Stimulated activated CD4-positive, alpha-beta T cell treated with anti-CD3 and anti-CD28 coated beads, Interleukin-1b, Interleukin-23, amount 100 ng/mL, for 4 hours (primary cell): ENCODE data around the gene DOCK3.
A peak's percentile ranks its signal among the peaks of the same experiment; 100 is the strongest.
"Not testable (repeated sequence)": the region's sequence is repeated elsewhere in the genome, so short reads cannot be mapped to it uniquely, and the experiment has no call there.

ENCODE experiments used
- DNase-seq, 2 donors: peaks; one replicate each; pipeline ENCODE4 v3.0.0-alpha.2; 2020; ENCODE audit warnings: low read depth in 2 of 2

Gene DOCK3

DNA sequence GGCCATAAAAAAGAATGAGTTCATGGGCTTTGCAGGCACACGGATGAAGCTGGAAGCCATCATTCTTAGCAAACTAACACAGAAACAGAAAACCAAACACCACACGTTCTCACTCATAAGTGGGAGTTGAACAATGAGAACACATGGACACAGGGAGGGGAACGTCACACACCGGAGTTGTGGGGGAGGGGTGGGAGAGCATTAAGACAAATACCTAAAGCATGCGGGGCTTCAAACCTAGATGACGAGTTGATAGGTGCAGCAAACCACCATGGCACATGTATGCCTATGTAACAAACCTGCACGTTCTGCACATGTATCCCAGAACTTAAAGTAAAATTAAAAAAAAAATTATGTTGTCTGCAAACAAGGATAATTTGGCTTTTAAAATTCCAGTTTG, 200.1 kb downstream of the DOCK3 start:
- not testable (repeated sequence) for DNase-seq

- DNase-seq: no peak
Measured at GRCh38 chr3:50876947-50877346, 202.2 kb downstream of the DOCK3 start.

- not testable (repeated sequence) for DNase-seq
Measured at GRCh38 chr3:50882733-50883132, 208.0 kb downstream of the DOCK3 start.

- DNase-seq: no peak
Measured at GRCh38 chr3:50883755-50884154, 209.0 kb downstream of the DOCK3 start.

DNA sequence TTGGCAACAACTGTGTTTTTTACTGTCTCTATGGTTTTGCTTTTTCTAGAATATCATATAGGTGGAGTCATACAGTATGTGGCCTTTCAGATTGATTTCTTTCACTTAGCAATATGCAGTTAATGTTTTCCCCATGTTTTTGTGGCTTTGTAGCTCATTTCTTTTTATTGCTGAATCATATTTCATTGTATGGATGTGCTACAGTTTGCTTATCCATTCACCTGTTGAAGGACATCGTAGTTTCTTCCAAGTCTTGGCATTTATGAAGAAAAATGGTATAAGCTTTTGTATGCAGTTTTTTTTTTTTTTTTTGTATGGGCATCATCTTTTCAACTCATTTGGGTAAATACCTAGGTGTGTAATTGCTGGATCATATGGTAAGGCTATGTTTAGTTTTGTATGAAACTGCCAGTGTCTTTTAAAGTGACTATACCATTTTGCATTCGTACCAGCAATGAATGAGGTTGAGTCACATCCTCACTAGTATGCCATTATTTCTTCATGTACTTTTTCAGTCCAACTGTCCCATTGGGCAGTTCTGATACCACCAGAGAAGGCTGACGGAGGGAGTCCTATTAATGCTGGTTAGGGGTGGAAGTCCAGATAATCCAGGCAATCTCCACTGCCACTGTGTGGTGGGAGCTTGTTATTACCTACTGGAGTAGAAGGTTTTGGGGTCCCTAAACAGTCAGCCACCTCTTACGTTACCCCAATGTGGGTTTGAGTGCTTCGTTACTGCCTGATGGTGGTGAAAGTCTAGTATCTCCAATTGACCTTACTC, 210.5 kb downstream of the DOCK3 start:
- DNase-seq: no peak

DNA sequence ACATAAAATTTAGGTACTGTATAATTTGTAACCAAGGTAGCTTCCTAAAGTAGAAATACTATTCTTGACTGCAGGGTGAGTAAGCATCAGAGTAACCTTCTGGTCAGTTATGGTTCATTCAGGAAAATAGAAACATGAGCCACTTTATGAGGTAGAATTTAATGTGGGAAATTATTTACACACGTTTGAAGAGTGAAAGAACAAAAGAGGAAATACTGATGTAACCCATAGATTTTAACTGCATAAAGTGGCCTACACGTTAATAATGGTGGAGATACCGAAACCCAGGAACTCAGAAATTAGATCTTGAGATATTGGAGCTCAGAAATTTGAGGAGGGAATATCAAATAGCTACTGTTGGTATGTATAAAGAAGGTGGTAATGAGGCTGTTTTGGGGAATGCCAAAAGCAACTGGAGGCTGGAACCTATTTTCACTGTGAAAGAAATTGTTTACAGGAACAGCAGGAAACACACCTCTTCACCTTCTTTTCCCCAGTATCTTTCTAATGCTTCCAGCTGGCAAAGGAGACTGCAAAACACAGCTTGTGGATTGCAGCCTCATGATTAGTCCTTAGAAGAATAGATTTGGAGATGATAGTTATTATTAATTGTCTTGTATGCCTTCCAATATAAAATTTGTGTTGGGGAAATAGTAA, 216.1 kb downstream of the DOCK3 start:
- DNase-seq: no peak

DNA sequence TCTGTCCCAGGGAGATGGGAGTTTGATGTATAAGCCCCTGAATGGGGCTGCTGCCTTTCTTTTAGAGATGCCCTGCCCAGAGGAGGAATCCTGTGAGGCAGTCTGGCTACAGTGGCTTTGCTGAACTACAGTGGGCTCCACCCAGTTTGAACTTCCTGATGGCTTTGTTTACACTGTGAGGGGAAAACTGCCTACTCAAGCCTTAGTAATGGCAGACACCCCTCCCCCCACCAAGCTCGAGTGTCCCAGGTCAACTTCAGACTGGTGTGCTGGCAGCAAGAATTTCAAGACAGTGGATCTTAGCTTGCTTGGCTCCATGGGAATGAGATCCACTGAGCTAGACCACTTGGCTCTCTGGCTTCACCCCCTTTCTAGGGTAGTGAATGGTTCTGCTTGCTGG, 226.4 kb downstream of the DOCK3 start:
- DNase-seq: not testable (repeated sequence)

GRCh38 chr3:50912746-50913145, 238.0 kb downstream of the DOCK3 start:
- no peak for DNase-seq

- DNase-seq: no peak
Measured at GRCh38 chr3:50913260-50913659, 238.5 kb downstream of the DOCK3 start.

- DNase-seq: not testable (repeated sequence)
Measured at GRCh38 chr3:50922071-50922470, 247.3 kb downstream of the DOCK3 start.

DNA sequence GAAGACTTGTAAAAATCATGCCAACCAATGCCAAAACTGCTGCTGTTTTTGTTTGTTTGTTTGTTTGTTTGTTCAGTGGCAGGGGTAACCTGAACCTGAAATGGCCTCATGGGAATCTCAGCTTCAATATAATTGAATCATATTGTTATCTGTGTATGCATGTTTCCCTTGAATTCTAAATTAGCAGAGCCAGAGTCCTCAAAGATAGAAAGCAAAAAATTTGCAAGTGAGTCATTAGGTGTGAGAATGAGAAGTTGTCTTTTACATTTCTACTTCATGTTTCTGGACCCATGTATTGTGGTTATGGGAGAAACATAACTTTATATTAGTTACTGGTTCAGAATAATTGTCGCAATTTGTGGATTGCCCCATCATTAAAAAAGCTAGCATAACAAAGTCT, 249.2 kb downstream of the DOCK3 start:
- no peak for DNase-seq

GRCh38 chr3:50924638-50925037, 249.9 kb downstream of the DOCK3 start:
- DNase-seq: no peak

DNA sequence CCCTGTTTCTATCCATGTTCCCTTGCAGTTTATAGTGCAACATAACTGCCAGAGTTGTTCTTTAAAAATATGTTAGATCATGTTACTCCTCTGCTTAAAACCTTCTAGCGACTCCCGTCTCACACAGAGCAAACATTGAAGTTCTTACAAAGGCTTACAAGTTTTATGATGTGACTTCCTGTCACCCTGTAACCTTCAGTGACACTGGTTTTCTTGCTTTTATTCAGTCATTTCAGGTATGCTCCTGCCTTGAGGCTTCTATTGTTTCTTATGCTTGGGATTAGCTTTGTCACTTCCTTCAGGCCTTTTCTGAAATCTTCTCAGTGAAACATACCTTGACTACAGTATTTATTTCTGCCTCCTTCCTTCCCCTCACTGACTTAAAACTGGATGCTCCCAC, 252.1 kb downstream of the DOCK3 start:
- DNase-seq: no peak

GRCh38 chr3:50930371-50931208, 255.9 kb downstream of the DOCK3 start:
- no peak for DNase-seq

DNA sequence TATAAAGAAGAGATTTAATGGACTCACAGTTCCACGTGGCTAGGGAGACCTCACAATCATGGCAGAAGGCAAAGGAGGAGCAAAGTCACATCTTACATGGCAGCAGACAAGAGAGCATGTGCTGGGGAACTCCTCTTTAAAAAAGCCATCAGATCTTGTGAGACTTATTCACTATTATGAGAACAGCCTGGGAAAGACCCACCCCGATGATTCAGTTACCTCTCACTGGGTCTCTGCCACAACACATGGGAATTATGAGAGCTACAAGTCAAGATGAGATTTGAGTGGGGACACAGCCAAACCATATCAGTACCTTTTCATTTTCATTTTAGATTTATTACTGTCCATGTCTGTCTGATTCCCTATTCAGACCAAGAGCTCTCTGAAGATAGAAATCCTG, 258.2 kb downstream of the DOCK3 start:
- not testable (repeated sequence) for DNase-seq

DNA sequence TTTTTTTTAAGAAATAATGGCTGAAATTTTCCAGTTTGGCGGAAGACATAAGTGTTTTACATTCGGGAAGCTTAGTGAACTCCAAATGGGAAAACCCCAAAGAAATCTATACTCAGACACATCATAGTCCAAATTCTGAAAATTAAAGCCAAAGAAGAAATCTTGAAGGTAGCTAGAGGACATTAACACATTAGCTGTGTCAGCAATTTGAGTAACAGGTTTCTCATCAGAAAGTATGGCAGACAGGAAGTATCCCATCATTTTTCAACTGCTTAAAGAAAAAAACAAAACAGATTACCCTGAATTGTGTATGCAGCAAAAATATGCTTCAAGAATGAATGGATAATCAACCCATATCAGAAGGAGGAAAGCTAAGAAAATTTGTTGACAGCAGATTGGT, 261.7 kb downstream of the DOCK3 start:
- no peak for DNase-seq

GRCh38 chr3:50947419-50947818, 272.7 kb downstream of the DOCK3 start:
- no peak for DNase-seq

GRCh38 chr3:50950591-50950990, 275.9 kb downstream of the DOCK3 start:
- no peak for DNase-seq

DNA sequence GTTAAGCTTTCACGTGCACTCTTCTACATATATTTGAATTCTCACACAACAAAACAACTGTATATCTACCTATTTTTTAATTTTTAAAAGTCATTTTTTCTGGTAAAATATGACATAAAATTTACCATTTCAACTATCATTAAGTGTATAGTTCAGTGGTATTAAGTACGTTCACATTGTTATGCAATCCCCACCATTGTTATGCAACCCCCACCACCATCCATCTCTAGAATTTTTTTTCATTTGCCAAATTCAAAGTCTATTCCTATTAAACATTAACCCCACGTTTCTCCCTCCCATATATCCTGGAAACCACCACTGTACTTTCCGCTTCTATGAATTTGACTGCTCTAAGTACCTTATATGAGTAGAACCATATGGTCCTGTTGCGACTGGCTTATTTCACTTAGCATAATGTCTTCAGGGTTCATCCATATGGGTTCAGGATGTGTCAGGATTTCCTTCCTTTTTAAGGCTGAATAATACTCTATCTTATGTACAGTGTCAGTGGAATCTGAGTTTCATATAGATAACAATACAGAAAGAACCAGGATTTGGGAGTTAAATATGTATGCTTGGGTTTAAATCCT, 279.2 kb downstream of the DOCK3 start:
- no peak for DNase-seq

- DNase-seq: no peak
Measured at GRCh38 chr3:50961386-50961785, 286.7 kb downstream of the DOCK3 start.

GRCh38 chr3:50971487-50971924, 296.8 kb downstream of the DOCK3 start:
- peak in 1 of 2 donors; percentile 42 for DNase-seq

GRCh38 chr3:50972029-50972428, 297.3 kb downstream of the DOCK3 start:
- no peak for DNase-seq
